Endothelial cell (in vitro differentiated cells): ENCODE data around the gene ABHD16B. TPM values are rescaled to one million over a fixed set of nuclear protein-coding genes. Genes with fewer than 3 reads are reported as not detected.

Experiments
- DNase-seq: peaks from one replicate; pipeline ENCODE4 v3.0.0; 2021; ENCODE audit warnings: low spot score
- H3K27ac Mint-ChIP-seq: one replicate; pipeline ENCODE4 v1.8.0; 2021; ENCODE audit warnings: mixed read lengths, inconsistent platforms; ENCODE audit not compliant: unreplicated experiment
- H3K27me3 Mint-ChIP-seq: one replicate; pipeline ENCODE4 v1.8.0; 2021; ENCODE audit warnings: mild to moderate bottlenecking, moderate library complexity, mixed read lengths, inconsistent platforms; ENCODE audit not compliant: unreplicated experiment
- H3K36me3 Mint-ChIP-seq: one replicate; pipeline ENCODE4 v1.8.0; 2021; ENCODE audit warnings: mild to moderate bottlenecking, low read depth, mixed read lengths, inconsistent platforms; ENCODE audit not compliant: unreplicated experiment
- H3K4me1 Mint-ChIP-seq: one replicate; pipeline ENCODE4 v1.8.0; 2021; ENCODE audit warnings: mild to moderate bottlenecking, mixed read lengths, inconsistent platforms; ENCODE audit not compliant: unreplicated experiment
- H3K4me3 Mint-ChIP-seq: one replicate; pipeline ENCODE4 v1.8.0; 2021; ENCODE audit warnings: mild to moderate bottlenecking, mixed read lengths, inconsistent platforms; ENCODE audit not compliant: unreplicated experiment
- H3K9me3 Mint-ChIP-seq: one replicate; pipeline ENCODE4 v1.8.0; 2021; ENCODE audit warnings: mixed read lengths, inconsistent platforms; ENCODE audit not compliant: unreplicated experiment
- CTCF ChIP-seq: fragments of 200-600 bp; sonication (generic); IDR thresholded peaks from one replicate; pipeline ENCODE4 v1.5.0; 2021; ENCODE audit warnings: antibody characterized with exemption; ENCODE audit not compliant: unreplicated experiment
- total RNA-seq: library from RNA; stranded (reverse); fragmentation: NEBNext Ultra II Directional; extraction: Animal tissue kit (Norgen Biotek cat#: 25700); gene quantifications from one replicate; pipeline ENCODE4 v1.2.1, GENCODE V29; 2021; ENCODE audit not compliant: unreplicated experiment

The ABHD16B gene
- total RNA-seq, 1 donor from 2014 or later: not detected

- Mint-ChIP-seq H3K27me3 (peaks cover 13% of the 10 kb centered on the region), H3K27ac (no peak overlapping the region), H3K4me3 (peak overlapping the region; percentile 96), H3K36me3 (peaks cover 11% of the 10 kb centered on the region), H3K4me1 (peaks cover 35% of the 10 kb centered on the region), H3K9me3 (no peaks in the 10 kb centered on the region)
- no peak for DNase-seq
- TF ChIP-seq CTCF: no peak
These were observed 33.2 kb upstream of the ABHD16B start for GRCh38 chr20:63828124-63828523.

- Mint-ChIP-seq H3K4me3 (peak overlapping the region; percentile 96), H3K9me3 (no peaks in the 10 kb centered on the region), H3K36me3 (peaks cover 11% of the 10 kb centered on the region), H3K4me1 (peaks cover 35% of the 10 kb centered on the region), H3K27ac (no peak overlapping the region), H3K27me3 (peaks cover 13% of the 10 kb centered on the region)
- TF ChIP-seq CTCF: no peak
- DNase-seq: no peak
These were observed 32.8 kb upstream of the ABHD16B start for GRCh38 chr20:63828545-63828944.

- Mint-ChIP-seq H3K27me3 (peaks cover 13% of the 10 kb centered on the region), H3K27ac (peak overlapping the region; percentile 72), H3K9me3 (no peaks in the 10 kb centered on the region), H3K4me1 (peaks cover 32% of the 10 kb centered on the region), H3K4me3 (peak overlapping the region; percentile 96), H3K36me3 (peaks cover 11% of the 10 kb centered on the region)
- no peak for DNase-seq
- no peak for TF ChIP-seq CTCF
These were observed 32.3 kb upstream of the ABHD16B start for GRCh38 chr20:63828951-63829350.

GRCh38 chr20:63829603-63829944 lies 31.7 kb upstream of the ABHD16B start:
- Mint-ChIP-seq H3K27ac (peak overlapping the region; percentile 72), H3K27me3 (peaks cover 13% of the 10 kb centered on the region), H3K4me3 (peak overlapping the region; percentile 96), H3K9me3 (no peaks in the 10 kb centered on the region), H3K36me3 (peaks cover 11% of the 10 kb centered on the region), H3K4me1 (peaks cover 29% of the 10 kb centered on the region)
- no peak for DNase-seq
- no peak for TF ChIP-seq CTCF

GRCh38 chr20:63829945-63830835 lies 31.1 kb upstream of the ABHD16B start:
- Mint-ChIP-seq H3K4me1 (peaks cover 29% of the 10 kb centered on the region), H3K4me3 (peak overlapping the region; percentile 96), H3K27me3 (peaks cover 15% of the 10 kb centered on the region), H3K27ac (peak overlapping the region; percentile 72), H3K36me3 (peaks cover 11% of the 10 kb centered on the region), H3K9me3 (no peaks in the 10 kb centered on the region)
- no peak for DNase-seq
- no peak for TF ChIP-seq CTCF
